Non-pigmented ciliary epithelial cell (primary cell): ENCODE results near the gene SMU1.
"Not testable (repeated sequence)": the region's sequence is repeated elsewhere in the genome, so short reads cannot be mapped to it uniquely, and the experiment has no call there.

Experiments used
- DNase-seq: peaks from one replicate; pipeline ENCODE4 v3.0.0-alpha.2; 2010; ENCODE audit warnings: low read depth

Gene SMU1

GRCh38 chr9:33013962-33014664, 62.4 kb downstream of the SMU1 start:
- DNase-seq: no peak

- no peak for DNase-seq
Observed at GRCh38 chr9:33012328-33013069, 64.0 kb downstream of the SMU1 start.

DNA sequence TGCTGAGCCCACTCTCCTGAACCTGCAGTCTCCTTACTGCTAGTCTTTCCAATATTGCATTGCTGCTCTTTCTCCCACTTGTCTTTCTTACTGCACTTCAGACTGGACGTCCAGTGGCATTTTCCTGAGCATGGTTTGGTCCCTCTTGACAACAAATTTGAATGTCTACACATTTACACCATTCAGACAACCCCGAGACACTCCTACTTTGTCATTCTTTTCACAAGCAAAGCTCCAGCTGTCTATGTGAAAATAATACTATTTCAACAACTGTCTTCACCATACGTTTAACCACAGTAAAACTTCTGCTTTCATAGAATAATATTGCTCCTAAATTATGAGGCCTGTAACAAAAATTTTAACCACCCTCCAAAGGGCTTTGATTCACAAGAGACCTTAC, 64.6 kb downstream of the SMU1 start:
- no peak for DNase-seq

- DNase-seq: no peak
Observed at GRCh38 chr9:33007755-33008154, 68.7 kb downstream of the SMU1 start.

GRCh38 chr9:33005335-33005734, 71.1 kb downstream of the SMU1 start:
- not testable (repeated sequence) for DNase-seq

GRCh38 chr9:33000682-33001055, 75.8 kb downstream of the SMU1 start:
- DNase-seq: not testable (repeated sequence)

GRCh38 chr9:32992595-32993238, 83.8 kb downstream of the SMU1 start:
- no peak for DNase-seq

DNA sequence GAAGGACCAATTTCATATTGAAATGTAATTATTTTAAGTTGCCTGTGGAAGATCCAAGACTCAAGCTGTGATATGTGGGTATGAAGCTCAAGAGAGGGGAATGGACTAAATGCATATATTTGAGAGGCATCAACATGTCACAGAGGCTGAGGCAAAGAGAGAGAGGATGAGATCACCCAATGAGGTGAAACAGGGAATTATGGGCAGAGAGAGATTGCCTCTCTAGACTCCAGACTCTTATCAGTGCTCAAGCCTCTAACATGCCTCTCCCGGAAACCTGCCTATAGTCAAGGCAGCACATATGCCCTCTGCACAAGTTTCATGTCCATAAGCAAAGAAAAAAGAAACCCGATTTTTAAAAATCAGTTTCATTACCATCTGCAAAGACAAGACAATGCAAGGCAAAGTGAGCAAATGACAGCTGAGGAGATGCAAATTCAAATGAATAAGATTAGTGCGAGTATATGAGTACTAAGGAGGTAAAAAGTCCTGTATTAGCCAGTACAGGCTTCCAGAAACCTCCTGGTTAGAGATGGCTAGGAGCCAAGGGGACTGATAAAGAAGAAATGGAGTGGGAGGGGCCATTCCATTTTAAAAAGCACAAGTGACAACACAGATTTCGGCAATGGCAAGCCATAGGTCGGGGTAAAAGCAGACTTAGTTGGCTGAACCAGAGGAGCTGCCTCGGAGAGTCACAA, 84.4 kb downstream of the SMU1 start:
- no peak for DNase-seq
